MCF 10A (cell line): Measurements from ENCODE around the gene HNRNPH3. TPM values are rescaled to one million over a fixed set of nuclear protein-coding genes. Genes with fewer than 3 reads are reported as not detected.
"Not testable (repeated sequence)": the region's sequence is repeated elsewhere in the genome, so short reads cannot be mapped to it uniquely, and the experiment has no call there.

Experiments used
- BruUV-seq: library from RNA; stranded (reverse); fragments of 400-500 nt; replicated peaks from 2 replicates; lab custom pipeline; 2021; lab: Mats Ljungman, UMichigan
- CTCF ChIA-PET: fragments of 300-600 bp; sonication (Branson Sonifier 250); formaldehyde crosslinking; extraction: SDS; loops from one replicate; lab custom pipeline; 2021; ENCODE audit warnings: antibody characterized with exemption, inconsistent platforms; lab: Yijun Ruan, JAX
- POLR2A ChIA-PET: fragments of 300-600, 350-650 bp; sonication (Branson Sonifier 250); formaldehyde crosslinking; extraction: SDS; loops from one replicate; lab custom pipeline; 2020; ENCODE audit warnings: antibody characterized with exemption, inconsistent platforms; lab: Yijun Ruan, JAX
- DNase-seq: peaks from one replicate; pipeline ENCODE4 v3.0.0-alpha.2; 2018; ENCODE audit not compliant: unreplicated experiment
- H3K27ac Mint-ChIP-seq: one replicate; pipeline ENCODE4 v1.8.0; 2022; ENCODE audit warnings: mild to moderate bottlenecking, low read depth, mixed read lengths; ENCODE audit not compliant: unreplicated experiment
- H3K27me3 Mint-ChIP-seq: one replicate; pipeline ENCODE4 v1.8.0; 2022; ENCODE audit warnings: mixed read lengths; ENCODE audit not compliant: insufficient read depth, unreplicated experiment
- H3K36me3 Mint-ChIP-seq: one replicate; pipeline ENCODE4 v1.8.0; 2022; ENCODE audit warnings: mild to moderate bottlenecking, moderate library complexity, mixed read lengths; ENCODE audit not compliant: insufficient read depth, unreplicated experiment
- H3K4me1 Mint-ChIP-seq: one replicate; pipeline ENCODE4 v1.8.0; 2022; ENCODE audit warnings: mixed read lengths; ENCODE audit not compliant: insufficient read depth, unreplicated experiment
- H3K4me3 Mint-ChIP-seq: one replicate; pipeline ENCODE4 v1.8.0; 2022; ENCODE audit warnings: mild to moderate bottlenecking, moderate library complexity, mixed read lengths; ENCODE audit not compliant: unreplicated experiment
- H3K9me3 Mint-ChIP-seq: one replicate; pipeline ENCODE4 v1.8.0; 2022; ENCODE audit warnings: mixed read lengths; ENCODE audit not compliant: unreplicated experiment
- CTCF ChIP-seq: fragments of 200-600 bp; IDR thresholded peaks from one replicate; pipeline ENCODE4 v1.8.0; 2022; ENCODE audit warnings: antibody characterized with exemption, mild to moderate bottlenecking; ENCODE audit not compliant: unreplicated experiment
- intact Hi-C: fragments of 100-400 bp; cut with micrococcal nuclease; formaldehyde crosslinking; loops from 2 replicates; pipeline ENCODE4 v1.14.1; 2022
- total RNA-seq: library from RNA; stranded (reverse); gene quantifications from 2 replicates; pipeline ENCODE4 v1.2.3, GENCODE V29; 2022

Gene HNRNPH3
- total RNA-seq, 1 experiment from 2014 or later = 216 TPM

GRCh38 chr10:68318331-68319059 is 13.4 kb upstream of the HNRNPH3 start:
- DNase-seq = no peak
- H3K27ac Mint-ChIP-seq = no peak overlapping the region
- H3K36me3 Mint-ChIP-seq = no peaks in the 10 kb centered on the region
- ChIA-PET POLR2A (interaction anchor here (0.6 to 1.2 kb wide), 5 partner anchors 13 to 434 kb away, joined by 3 to 5 read pairs (median 3); partner anchors contain the start of genes HNRNPH3 and PBLD), CTCF (interaction anchor here (0.6 to 1.0 kb wide), 2 partner anchors 17 to 563 kb away, joined by 3 read pairs; no protein-coding TSS in a partner anchor)
- no peak for TF ChIP-seq CTCF
- peaks cover 6% of the 10 kb centered on the region for H3K4me1 Mint-ChIP-seq
- no peak overlapping the region for H3K4me3 Mint-ChIP-seq
- intact Hi-C loops = no loop called here
- no TSS peak for BruUV-seq
- no peaks in the 10 kb centered on the region for H3K9me3 Mint-ChIP-seq
- no peaks in the 10 kb centered on the region for H3K27me3 Mint-ChIP-seq

- POLR2A ChIA-PET = interaction anchor here (0.6 kb wide), 2 partner anchors 55 to 438 kb away, joined by 3 read pairs; no protein-coding TSS in a partner anchor
- CTCF ChIA-PET, BruUV-seq, intact Hi-C loops, H3K4me3 Mint-ChIP-seq, H3K9me3 Mint-ChIP-seq, H3K36me3 Mint-ChIP-seq, H3K27me3 Mint-ChIP-seq, DNase-seq, H3K27ac Mint-ChIP-seq, H3K4me1 Mint-ChIP-seq: not testable (repeated sequence)
Observed at GRCh38 chr10:68324396-68324795, 7.5 kb upstream of the HNRNPH3 start.

- no peaks in the 10 kb centered on the region for H3K9me3 Mint-ChIP-seq
- peaks cover 14% of the 10 kb centered on the region for H3K4me1 Mint-ChIP-seq
- peak overlapping the region; percentile 93 for H3K27ac Mint-ChIP-seq
- peak overlapping the region; percentile 42 for H3K4me3 Mint-ChIP-seq
- peaks cover 18% of the 10 kb centered on the region for H3K36me3 Mint-ChIP-seq
- CTCF ChIA-PET = interaction anchor here (0.7 to 0.8 kb wide), 2 partner anchors 21 to 105 kb away, joined by 4 to 5 read pairs; no protein-coding TSS in a partner anchor
- intact Hi-C loops = no loop called here
- BruUV-seq = no TSS peak
- POLR2A ChIA-PET = interaction anchor here (0.6 to 0.7 kb wide), 6 partner anchors 12 to 377 kb away, joined by 3 read pairs; no protein-coding TSS in a partner anchor
- TF ChIP-seq CTCF = no peak
- H3K27me3 Mint-ChIP-seq = no peaks in the 10 kb centered on the region
- DNase-seq = peak; percentile 65
Observed at GRCh38 chr10:68327889-68328786, 3.7 kb upstream of the HNRNPH3 start.

DNA sequence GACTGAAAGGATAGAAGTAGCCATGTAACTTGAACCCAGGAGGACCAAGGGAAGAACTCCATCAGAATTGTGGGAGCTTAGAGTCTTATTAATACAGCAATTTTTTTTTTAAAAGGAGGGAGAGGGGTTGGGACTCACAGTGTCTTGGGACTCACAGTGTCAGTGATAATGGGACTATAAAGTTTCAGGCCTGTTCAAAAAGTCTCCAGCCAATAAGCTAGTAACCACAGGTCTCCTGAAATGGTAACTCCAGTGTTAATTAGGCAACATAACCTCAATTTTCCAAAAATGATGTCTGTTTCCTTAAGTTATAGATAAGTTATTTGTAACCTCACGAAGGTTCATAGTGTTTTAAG is 2.4 kb upstream of the HNRNPH3 start:
- peaks cover 15% of the 10 kb centered on the region for H3K4me1 Mint-ChIP-seq
- H3K9me3 Mint-ChIP-seq = no peaks in the 10 kb centered on the region
- H3K27ac Mint-ChIP-seq = no peak overlapping the region
- H3K27me3 Mint-ChIP-seq = no peaks in the 10 kb centered on the region
- ChIA-PET CTCF (interaction anchor here (0.6 to 1.0 kb wide), 2 partner anchors 122 to 145 kb away, joined by 3 to 4 read pairs; no protein-coding TSS in a partner anchor), POLR2A (interaction anchor here (0.6 to 1.1 kb wide), 3 partner anchors 14 to 571 kb away, joined by 3 to 4 read pairs (median 4); partner anchors contain the start of gene DDX50)
- H3K4me3 Mint-ChIP-seq = no peak overlapping the region
- TF ChIP-seq CTCF = no peak
- intact Hi-C loops = no loop called here
- H3K36me3 Mint-ChIP-seq = peaks cover 31% of the 10 kb centered on the region
- no peak for DNase-seq
- BruUV-seq = no TSS peak
